ENCODE results near the gene LMTK2.
"Not testable (repeated sequence)": the region's sequence is repeated elsewhere in the genome, so short reads cannot be mapped to it uniquely, and the experiment has no call there.

The LMTK2 gene

DNA sequence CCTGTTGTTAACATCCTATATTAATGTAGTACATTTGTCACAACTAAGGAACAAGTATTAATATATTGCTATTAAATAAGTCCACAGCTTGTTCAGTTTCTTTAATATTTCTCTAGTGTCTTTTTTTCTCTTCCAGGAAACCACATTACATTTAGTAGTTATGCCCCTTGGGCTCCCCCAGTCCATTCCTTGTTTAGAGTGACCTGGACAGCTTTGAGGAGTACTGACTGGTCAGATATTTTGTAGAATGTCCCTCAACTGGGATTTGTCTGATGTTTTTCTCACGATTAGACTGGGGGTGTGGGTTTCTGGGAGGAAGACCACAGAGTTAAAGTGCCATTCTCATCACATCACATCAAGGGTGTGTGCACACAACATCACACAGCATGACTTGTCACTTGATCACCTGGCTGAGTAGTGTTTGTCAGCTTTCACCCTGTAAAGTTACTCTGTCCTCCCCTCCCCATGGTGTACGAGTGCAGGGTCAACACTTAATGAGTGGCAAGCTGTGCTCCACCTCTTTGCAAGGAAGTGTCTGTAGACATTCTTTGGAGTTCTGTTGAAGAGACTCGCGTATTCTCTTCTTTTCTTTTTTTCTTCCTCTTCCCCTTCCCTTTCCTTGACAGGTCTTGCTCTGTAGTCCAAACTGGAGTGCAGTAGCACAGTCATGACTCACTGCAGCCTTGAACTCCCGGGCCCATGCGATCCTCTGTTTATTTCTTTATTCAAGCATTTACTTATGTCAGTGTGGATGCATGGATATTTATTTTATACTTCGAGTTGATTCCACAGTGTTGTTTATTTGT, 10.2 kb downstream of the LMTK2 start:
- H3K27ac ChIP-seq: no peak overlapping the region
- TF ChIP-seq, protein P1, sequence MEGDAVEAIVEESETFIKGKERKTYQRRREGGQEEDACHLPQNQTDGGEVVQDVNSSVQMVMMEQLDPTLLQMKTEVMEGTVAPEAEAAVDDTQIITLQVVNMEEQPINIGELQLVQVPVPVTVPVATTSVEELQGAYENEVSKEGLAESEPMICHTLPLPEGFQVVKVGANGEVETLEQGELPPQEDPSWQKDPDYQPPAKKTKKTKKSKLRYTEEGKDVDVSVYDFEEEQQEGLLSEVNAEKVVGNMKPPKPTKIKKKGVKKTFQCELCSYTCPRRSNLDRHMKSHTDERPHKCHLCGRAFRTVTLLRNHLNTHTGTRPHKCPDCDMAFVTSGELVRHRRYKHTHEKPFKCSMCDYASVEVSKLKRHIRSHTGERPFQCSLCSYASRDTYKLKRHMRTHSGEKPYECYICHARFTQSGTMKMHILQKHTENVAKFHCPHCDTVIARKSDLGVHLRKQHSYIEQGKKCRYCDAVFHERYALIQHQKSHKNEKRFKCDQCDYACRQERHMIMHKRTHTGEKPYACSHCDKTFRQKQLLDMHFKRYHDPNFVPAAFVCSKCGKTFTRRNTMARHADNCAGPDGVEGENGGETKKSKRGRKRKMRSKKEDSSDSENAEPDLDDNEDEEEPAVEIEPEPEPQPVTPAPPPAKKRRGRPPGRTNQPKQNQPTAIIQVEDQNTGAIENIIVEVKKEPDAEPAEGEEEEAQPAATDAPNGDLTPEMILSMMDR (conservative IDR thresholded peaks at IDR 0.05): no peak

GRCh38 chr7:98119256-98119918, 12.7 kb downstream of the LMTK2 start:
- TF ChIP-seq, protein P1 (conservative IDR thresholded peaks at IDR 0.05): no peak
- H3K27ac ChIP-seq: no peak overlapping the region

DNA sequence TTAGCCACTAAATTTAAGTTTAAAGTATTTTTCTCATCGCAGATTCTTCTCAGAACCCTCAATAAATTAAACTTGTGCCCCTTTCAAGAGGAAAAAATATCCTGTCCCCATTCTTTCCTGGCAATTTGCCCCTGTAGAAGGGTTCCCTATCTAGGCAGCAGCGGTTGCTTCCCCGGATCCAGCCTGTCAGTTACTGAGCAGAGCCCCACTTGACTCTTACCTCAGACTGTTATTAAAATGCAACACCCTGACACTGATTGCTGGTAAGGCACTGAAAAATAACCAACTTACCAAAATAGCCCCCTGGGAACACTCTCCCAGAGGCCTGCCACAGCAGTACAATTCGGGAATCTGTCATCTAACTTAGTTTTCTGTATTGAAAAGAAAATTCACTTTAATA, 13.9 kb downstream of the LMTK2 start:
- H3K27ac ChIP-seq: no peak overlapping the region
- TF ChIP-seq, protein P1 (conservative IDR thresholded peaks at IDR 0.05): no peak

DNA sequence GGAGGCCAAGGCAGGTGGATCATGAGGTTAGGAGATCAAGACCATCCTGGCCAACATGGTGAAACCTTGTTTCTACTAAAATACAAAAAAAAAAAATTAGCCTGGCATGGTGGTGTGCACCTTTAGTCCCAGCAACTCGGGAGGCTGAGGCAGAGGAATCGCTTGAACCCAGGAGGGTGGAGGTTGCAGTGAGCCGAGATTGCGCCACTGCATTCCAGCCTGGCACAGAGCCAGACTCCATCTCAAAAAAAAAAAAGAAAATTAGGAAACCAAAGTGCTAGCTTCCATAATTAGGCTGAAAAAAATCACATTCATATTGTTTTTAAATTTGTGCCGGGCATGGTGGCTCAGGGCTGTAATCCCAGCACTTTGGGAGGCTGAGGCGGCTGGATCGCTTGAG, 14.7 kb downstream of the LMTK2 start:
- not testable (repeated sequence) for H3K27ac ChIP-seq

DNA sequence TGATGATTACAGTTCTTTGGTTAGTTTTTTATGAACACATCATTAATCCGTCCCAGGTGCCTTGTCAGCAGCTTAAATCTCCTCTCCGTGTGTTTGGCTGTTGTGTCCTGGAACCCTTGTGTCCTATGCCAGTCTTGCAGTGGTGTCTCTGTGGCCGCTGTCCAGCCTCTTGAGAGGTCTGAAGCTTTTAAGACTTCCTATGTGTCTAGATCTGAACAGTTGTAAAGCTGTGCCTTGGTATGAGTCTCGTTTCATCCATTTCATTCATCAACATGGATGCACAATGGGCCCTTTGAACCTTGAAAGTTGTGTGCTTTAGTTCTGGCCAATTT, 16.7 kb downstream of the LMTK2 start:
- 0 out of 2 replicates have a peak overlapping the region, but pooled peaks have one; percentile 1 for H3K27ac ChIP-seq
- TF ChIP-seq, protein P1 (conservative IDR thresholded peaks at IDR 0.05): no peak

DNA sequence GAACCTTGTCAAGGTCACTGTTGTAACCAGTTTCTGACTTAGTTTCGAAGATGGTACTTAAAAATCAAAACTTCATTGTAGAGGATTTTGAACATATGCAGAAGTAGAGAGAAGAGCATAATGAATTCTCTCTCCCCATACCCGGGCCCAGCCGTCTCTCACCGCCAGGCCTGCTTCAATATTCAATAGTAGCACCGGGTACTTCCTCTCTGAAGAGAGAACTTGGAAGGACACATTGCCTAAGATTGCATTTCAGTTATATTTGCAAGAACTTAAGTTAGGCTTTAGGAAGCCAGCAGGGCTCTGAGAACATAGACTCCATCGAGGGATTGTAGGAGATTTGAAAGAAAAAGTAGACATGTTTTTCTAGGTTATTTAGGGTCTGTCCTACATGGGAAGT, 19.1 kb downstream of the LMTK2 start:
- TF ChIP-seq, protein P1 (conservative IDR thresholded peaks at IDR 0.05): no peak
- no peak overlapping the region for H3K27ac ChIP-seq

DNA sequence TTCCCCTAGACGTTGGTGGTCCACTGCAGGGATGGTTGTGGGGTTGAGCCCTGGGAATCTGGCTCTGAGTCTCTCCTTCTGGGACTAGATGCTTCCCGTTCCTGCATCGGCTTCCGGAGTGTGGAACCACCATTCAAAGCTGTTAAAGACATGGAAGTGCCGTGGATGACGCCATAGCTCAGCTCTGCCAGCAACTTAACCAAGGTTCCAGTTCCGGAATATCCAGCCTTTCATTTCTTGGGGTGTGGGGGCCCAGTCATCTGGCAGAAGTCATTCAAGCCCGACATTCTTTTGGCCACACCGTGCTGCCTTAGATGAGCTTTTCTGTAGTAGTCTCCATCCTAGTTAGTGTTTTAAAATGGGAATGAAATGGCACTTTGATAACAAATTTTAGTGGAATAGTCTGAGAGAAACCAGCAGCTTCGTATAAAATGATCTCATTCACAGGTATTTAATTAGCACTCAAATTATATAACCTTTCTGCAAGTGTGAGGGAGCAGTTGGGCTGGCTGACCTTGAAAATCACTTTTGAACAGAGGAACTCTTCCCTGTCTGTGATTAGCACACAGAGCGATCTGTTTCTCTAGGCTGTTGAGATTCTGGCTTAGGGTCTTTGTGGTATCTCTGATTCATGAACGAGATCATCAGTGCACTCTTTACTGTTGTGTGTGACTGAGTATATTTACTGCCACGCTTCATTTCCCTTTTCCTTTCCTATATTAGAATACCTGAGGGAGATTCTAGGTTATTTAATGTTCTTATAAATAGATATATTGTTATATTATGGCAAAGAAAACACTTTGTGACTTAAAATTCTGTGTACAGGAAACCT, 19.9 kb downstream of the LMTK2 start:
- no peak overlapping the region for H3K27ac ChIP-seq
- TF ChIP-seq, protein P1 (conservative IDR thresholded peaks at IDR 0.05): no peak
